Measurements from ENCODE around the gene GTF2IRD1. TPM values are rescaled to one million over a fixed set of nuclear protein-coding genes. Genes with fewer than 3 reads are reported as not detected.

The GTF2IRD1 gene
- total RNA-seq, 2 donors from 2014 or later: 0.89 to 2.2 TPM

DNA sequence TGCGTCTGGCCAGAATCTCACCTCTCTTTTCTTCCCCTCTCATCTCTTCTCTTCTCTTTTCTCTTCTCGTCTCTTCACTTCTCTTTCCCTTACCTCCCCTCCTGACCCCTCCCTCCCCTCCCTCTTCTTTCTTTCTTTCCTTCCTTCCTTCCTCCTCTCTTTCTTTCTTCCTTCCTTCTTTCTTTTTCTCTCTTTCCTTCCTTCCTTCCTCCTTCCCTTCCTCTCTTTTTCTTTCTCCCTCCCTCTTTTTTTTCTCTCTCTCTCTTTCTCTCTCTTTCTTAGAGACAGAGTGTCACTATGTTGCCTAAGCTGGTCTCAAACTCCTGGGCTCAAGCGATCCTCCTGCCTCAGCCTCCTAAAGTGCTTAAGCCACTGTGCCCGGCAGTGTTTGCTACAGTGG lies 4.6 kb upstream of the GTF2IRD1 start:
- peaks cover 10% of the 10 kb centered on the region for H3K4me1 Mint-ChIP-seq
- no peaks in the 10 kb centered on the region for H3K36me3 Mint-ChIP-seq (ENCODE audit: low read depth)
- ATAC-seq (replicated peaks): no peak
- no peaks in the 10 kb centered on the region for H3K27me3 Mint-ChIP-seq
- no peak overlapping the region for H3K27ac Mint-ChIP-seq
- no peak overlapping the region for H3K4me3 Mint-ChIP-seq
- no peaks in the 10 kb centered on the region for H3K9me3 Mint-ChIP-seq

DNA sequence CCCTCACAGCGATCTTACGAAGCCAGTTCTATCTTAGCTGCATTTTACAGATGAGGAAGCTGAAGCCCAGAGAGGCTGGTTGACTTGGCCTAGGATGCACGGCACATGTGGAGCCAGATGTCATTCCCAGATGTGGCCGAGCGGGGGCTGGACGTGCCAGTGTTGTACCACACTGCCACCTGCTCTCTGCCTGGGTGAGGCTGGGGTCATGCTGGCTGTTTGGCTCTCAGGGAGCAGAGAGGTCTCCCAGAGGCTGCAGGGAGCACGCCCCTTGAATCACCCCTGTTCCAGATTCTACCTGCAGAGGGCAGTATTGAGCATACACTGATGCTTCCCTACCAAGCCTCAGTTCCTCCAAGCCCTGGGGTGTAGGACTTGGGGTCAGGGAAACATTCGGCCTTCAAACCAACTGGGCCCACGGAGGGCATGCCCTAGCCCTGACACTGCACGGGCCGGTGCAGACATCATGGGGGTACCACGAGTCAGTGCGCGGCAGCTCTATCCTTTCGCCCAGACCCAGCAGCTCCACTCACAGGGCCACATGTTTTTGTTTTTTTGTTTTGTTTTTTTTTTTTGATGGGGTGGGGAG lies 3.8 kb upstream of the GTF2IRD1 start:
- ATAC-seq (replicated peaks): peak; percentile 10
- Mint-ChIP-seq H3K4me3 (no peak overlapping the region), H3K4me1 (peaks cover 10% of the 10 kb centered on the region), H3K36me3 (ENCODE audit: low read depth) (no peaks in the 10 kb centered on the region), H3K27me3 (no peaks in the 10 kb centered on the region), H3K27ac (no peak overlapping the region), H3K9me3 (no peaks in the 10 kb centered on the region)

DNA sequence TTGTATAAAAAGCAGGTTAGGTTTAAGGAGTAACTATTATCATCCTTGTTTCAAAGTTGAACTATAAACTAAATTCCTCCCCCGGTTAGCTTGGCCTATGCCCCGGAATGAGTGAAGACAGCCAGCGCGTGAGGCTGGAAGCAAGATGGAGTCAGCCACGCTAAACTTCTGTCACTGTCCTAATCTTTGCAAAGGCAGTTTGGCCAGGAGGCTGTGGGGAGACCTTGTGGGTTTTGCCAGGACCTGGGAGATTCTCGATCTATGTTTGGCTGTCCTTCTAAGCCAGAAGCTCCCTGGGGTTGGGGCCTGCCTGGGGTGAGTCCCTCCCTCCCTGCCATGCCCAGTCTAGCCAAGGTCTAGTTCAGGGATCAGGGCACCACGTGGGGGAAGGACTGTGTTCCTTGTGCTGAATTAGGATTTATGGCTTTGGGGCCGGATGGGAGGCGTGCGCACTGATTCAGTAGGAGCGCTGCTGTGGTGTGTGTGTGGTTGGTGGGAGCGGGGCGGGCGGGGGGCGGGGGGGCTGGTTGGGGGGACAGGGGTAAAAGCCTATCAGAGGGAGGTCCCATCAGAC lies 871 bp upstream of the GTF2IRD1 start:
- no peaks in the 10 kb centered on the region for H3K36me3 Mint-ChIP-seq (ENCODE audit: low read depth)
- peak overlapping the region; percentile 97 for H3K27ac Mint-ChIP-seq
- H3K4me1 Mint-ChIP-seq: peaks cover 10% of the 10 kb centered on the region
- H3K9me3 Mint-ChIP-seq: no peaks in the 10 kb centered on the region
- no peaks in the 10 kb centered on the region for H3K27me3 Mint-ChIP-seq
- ATAC-seq (replicated peaks): peak; percentile 10
- peak overlapping the region; percentile 88 for H3K4me3 Mint-ChIP-seq

DNA sequence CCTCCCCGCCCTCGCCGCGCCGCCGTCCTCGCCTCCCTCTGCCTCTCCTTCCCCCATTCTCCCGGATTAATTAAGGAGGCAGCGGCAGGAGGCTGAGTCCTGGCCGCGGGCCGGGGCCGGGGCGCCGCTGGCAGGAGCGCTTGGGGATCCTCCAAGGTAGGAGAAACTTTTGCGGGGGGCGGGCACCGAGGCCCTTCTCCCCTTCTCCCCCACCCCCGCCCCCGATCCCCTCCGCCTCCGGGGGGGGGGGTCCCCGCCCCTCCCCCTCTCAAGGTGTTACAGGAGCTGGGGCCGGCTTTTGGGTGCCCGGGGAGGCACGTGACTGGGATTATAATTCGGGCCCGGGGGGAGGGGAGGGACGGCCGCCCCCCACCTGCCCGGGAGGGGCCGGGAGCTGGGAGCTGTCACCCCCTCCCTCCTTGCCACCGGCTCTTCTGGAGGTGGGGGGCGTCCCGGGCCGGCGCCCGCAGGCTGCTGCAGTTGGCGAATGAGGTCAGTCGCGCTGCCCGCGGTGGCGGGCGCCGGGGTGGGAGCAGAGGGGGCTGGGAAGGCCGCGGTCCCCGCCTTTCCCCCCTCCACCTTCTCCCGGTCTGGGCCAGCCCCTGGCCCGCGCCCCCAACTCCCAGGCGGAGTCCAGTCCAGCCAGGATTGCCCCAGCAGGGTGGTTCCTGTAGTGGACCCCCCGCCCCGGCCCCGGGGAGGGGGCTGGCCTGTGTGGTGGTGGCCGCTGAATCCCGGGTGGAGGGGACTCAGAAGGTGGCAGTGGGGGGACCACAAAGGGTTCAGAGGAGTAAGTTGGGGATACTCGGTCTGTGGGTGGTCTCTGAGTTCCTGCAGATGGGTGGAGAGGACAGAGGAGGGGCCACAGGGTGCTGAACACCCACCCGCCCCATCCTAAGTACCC lies 567 bp downstream of the GTF2IRD1 start:
- Mint-ChIP-seq H3K4me3 (peak overlapping the region; percentile 23), H3K4me1 (peaks cover 10% of the 10 kb centered on the region), H3K27me3 (no peaks in the 10 kb centered on the region), H3K9me3 (no peaks in the 10 kb centered on the region), H3K36me3 (ENCODE audit: low read depth) (no peaks in the 10 kb centered on the region), H3K27ac (no peak overlapping the region)
- no peak for ATAC-seq (replicated peaks)

DNA sequence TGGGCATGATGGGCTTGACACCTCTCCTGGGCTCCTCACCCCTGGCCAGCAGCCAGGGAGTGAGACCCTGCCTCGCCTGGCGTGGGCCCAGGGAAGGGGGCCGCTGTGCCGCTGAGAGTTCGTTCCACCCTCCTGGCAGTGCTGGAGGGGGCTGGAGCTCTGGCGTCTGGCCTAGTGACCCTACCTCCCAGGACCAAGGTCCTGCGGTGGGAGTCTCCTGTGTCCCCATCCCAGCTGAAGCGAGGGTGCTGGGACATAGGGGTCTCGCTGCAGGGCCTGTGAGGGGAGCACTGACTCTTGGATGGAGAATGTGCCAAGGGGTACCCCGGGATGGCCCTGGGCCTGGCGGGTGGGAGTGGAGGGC lies 1.2 kb downstream of the GTF2IRD1 start:
- H3K9me3 Mint-ChIP-seq: no peaks in the 10 kb centered on the region
- peak overlapping the region; percentile 23 for H3K4me3 Mint-ChIP-seq
- no peaks in the 10 kb centered on the region for H3K27me3 Mint-ChIP-seq
- no peak for ATAC-seq (replicated peaks)
- H3K27ac Mint-ChIP-seq: no peak overlapping the region
- no peaks in the 10 kb centered on the region for H3K36me3 Mint-ChIP-seq (ENCODE audit: low read depth)
- H3K4me1 Mint-ChIP-seq: peaks cover 10% of the 10 kb centered on the region

DNA sequence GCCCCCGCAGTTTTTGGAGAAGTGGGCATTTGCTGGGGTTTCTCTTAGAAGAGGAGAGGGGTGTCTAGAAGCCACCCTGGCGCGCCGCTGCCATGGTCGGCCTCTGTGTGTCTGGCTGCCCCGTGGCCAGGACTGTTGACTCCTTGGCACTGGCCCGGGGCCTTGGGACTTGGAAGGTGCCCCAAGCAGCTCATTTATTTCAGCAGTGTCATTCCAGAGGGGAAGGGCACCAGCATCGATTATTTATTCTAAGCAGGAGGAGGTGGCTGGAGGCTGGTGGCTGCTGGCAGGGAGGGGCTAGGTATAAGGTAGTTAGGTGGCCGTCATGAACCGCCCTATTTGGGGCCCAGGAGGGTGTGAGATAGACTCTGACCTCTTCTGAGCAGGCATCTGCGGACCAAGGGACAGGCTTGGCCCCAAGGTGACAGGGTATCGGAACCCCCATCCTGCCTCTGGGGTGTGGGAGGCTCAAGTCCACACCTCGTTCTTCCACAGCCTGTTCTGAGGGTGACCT lies 1.6 kb downstream of the GTF2IRD1 start:
- H3K4me3 Mint-ChIP-seq: peak overlapping the region; percentile 23

DNA sequence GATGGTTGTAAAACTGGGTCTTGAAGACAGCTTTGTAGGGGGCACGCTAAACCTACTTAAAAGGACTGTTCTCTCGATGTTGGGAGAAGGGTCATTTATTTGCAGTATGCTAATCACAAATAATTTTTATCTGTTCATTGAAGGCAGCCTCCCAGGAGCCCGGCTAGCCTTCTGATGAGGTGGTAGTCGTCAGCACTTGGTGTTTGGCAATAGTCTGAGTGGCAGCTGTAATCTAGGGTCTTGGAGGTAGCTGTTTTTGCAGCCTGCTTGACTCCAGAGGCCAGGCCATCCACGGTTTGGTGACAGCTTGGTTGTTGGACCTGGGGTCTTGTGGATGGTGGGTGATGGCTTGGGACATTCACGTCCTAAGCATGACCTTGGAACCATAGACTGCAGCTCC lies 2.2 kb downstream of the GTF2IRD1 start:
- ATAC-seq (replicated peaks): no peak
- Mint-ChIP-seq H3K9me3 (no peaks in the 10 kb centered on the region), H3K36me3 (ENCODE audit: low read depth) (no peaks in the 10 kb centered on the region), H3K4me3 (no peak overlapping the region), H3K27me3 (no peaks in the 10 kb centered on the region), H3K4me1 (peaks cover 10% of the 10 kb centered on the region), H3K27ac (no peak overlapping the region)

More for the DNA sequence above, 1.6 kb downstream of the GTF2IRD1 start:
- H3K27me3 Mint-ChIP-seq: no peaks in the 10 kb centered on the region
- ATAC-seq (replicated peaks): no peak
- H3K36me3 Mint-ChIP-seq (ENCODE audit: low read depth): no peaks in the 10 kb centered on the region
- peaks cover 10% of the 10 kb centered on the region for H3K4me1 Mint-ChIP-seq
- no peaks in the 10 kb centered on the region for H3K9me3 Mint-ChIP-seq
- H3K27ac Mint-ChIP-seq: no peak overlapping the region

DNA sequence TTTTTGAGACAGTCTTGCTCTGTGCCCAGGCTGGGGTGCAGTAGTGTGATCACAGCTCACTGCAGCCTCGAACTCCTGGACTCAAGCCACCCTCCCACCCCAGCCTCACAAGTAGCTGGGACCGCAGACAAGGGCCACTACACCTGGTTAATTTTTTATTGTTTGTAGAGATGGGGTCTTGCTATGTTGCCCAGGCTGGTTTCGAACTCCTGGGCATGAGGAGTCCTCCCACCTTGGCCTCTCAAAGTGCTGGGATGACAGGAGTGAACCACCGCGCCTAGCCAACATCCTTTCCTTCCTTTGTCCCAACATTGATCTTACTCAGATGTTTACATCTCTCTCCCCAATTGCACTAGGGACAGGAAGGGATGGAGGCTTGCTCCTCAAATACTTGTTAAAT lies 3.3 kb downstream of the GTF2IRD1 start:
- H3K27ac Mint-ChIP-seq: peak overlapping the region; percentile 5
- H3K27me3 Mint-ChIP-seq: no peaks in the 10 kb centered on the region
- peaks cover 10% of the 10 kb centered on the region for H3K4me1 Mint-ChIP-seq
- no peak for ATAC-seq (replicated peaks)
- H3K4me3 Mint-ChIP-seq: no peak overlapping the region
- no peaks in the 10 kb centered on the region for H3K36me3 Mint-ChIP-seq (ENCODE audit: low read depth)
- no peaks in the 10 kb centered on the region for H3K9me3 Mint-ChIP-seq

DNA sequence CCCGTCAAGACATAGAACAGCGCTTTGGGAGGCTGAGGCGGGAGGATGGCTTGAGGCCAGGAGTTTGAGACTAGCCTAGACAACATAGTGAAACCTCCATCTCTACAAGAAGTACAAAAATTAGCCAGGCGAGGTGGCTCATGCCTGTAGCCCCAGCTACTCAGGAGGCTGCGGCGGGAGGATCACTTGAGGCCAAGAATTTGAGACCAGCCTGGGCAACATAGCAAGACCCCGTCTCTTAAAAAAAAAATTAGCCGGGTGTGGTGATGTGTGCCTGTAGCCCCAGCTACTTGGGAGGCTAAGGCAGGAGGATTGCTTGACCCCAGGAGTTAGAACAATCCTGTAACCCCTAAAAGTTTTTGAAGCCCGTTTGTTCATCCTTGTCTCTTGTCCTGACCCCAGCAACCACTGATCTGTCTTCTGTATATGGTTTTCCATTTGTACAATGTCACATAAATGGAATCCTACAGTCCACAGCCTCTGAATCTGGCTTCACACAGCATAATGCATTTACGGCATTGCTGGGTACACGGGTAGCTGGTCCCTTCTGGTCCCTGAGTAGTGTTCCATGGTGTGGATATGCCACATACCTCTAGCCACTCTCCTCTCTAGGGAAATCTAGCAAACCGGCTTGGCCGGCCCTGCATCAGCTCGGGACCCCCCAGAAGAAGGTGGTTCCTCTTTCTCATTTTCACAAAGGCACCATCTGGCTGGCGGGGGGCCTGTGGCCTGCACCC lies 8.4 kb downstream of the GTF2IRD1 start:
- Mint-ChIP-seq H3K27ac (no peak overlapping the region), H3K4me3 (no peak overlapping the region), H3K9me3 (no peaks in the 10 kb centered on the region), H3K27me3 (no peaks in the 10 kb centered on the region), H3K36me3 (ENCODE audit: low read depth) (no peaks in the 10 kb centered on the region), H3K4me1 (peaks cover 5% of the 10 kb centered on the region)
- no peak for ATAC-seq (replicated peaks)

DNA sequence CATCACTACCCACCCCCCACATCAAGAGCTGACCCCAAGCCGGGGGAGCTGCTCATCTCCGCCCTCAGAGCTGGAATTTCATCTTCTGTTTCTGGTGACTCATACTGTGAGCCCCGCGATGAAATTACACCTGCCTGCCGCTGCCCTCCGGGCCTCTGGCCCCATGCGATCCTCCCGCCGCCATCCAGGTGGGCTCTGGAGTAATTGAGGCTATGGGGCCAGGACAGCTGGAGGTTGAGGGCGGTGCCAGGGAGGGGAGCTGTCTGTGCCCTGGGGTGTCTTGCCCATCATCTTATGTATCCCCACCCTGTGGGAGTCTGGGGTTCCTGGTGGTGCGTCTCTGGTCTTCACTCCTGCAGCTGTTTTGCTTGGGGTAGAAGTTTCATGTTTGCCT lies 9.0 kb downstream of the GTF2IRD1 start:
- no peak for ATAC-seq (replicated peaks)
- H3K36me3 Mint-ChIP-seq (ENCODE audit: low read depth): no peaks in the 10 kb centered on the region
- no peaks in the 10 kb centered on the region for H3K9me3 Mint-ChIP-seq
- no peak overlapping the region for H3K4me3 Mint-ChIP-seq
- peaks cover 5% of the 10 kb centered on the region for H3K4me1 Mint-ChIP-seq
- H3K27me3 Mint-ChIP-seq: no peaks in the 10 kb centered on the region
- H3K27ac Mint-ChIP-seq: no peak overlapping the region

DNA sequence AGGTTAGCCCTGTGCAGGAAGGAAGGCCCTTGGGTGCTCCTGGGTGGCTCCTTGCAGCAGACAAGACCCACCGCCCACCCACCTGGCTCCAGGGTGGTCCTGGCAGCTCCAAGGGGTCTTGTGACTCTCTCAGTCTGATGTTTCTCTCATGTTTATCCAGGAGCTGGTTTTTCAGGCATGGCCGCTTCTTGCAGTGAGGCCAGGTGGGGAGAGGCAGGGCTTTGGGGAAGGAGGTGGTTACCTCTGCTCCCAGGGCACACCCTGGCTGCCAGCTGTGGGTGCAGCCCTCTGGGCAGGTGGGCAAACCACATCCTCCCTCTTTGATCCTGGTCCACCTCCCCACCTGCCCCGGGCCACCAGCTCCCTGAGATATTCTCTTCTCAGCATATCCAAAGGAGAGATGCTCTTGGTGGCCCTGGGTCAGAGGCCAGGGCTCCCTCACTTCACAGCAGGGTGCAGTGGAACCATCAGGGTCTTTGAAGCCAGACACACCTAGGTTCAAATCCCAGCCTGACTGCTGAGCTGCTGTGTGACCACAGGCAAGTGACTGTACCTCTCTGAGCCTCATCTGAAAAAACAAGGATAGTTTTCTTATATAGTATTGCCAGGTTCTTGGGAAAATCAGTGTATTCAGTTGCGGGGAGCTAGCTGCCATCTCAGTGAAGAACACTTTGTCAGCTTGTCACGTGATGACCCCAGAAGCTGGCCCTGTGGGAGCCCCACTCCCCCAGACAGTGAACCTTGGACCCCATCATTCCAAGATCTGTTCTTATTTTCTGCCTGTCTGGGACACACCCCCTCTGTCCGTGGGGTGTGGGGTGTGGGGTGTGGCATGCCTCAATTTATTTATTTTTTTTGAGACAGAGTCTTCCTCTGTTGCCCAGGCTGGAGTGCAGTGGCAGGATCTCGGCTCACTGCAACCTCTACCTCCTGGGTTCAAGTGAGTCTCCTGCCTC lies 11.5 kb downstream of the GTF2IRD1 start:
- H3K4me3 Mint-ChIP-seq: no peak overlapping the region
- no peak for ATAC-seq (replicated peaks)
- no peaks in the 10 kb centered on the region for H3K27me3 Mint-ChIP-seq
- no peaks in the 10 kb centered on the region for H3K36me3 Mint-ChIP-seq (ENCODE audit: low read depth)
- peak overlapping the region; percentile 85 for H3K27ac Mint-ChIP-seq
- no peaks in the 10 kb centered on the region for H3K9me3 Mint-ChIP-seq
- H3K4me1 Mint-ChIP-seq: peaks cover 5% of the 10 kb centered on the region

DNA sequence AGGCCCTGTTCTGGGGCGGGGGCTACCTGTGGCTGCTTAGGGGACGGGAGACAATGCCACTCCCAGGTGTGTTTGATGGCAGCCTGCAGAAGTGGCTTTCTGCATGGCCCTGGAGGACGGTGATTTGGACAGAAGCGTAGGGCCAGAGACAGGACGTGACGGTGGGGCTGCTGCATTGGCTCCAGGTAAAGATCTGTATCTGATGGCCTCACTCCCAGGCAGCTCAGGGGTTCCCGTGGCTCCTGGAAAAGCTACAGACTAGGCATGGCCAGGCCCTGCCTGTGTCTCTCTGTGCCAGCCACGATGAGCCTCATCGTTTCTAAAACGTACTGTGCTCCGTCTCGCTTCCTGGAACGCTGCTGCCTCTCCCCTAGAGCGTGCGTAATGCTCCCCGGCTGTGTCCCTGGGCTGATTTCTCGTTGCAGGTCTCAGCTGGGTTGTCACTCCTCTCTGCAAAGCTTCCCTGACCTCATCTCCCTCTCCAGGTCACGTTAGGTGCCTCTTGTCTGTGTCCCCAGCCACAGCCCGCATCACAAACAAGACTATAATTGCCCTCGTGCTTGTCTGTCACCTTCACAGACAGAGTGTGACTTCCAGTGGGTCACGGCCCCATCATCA lies 12.6 kb downstream of the GTF2IRD1 start:
- Mint-ChIP-seq H3K4me1 (peaks cover 5% of the 10 kb centered on the region), H3K27me3 (no peaks in the 10 kb centered on the region), H3K9me3 (no peaks in the 10 kb centered on the region), H3K27ac (no peak overlapping the region), H3K4me3 (no peak overlapping the region), H3K36me3 (ENCODE audit: low read depth) (no peaks in the 10 kb centered on the region)
- no peak for ATAC-seq (replicated peaks)

DNA sequence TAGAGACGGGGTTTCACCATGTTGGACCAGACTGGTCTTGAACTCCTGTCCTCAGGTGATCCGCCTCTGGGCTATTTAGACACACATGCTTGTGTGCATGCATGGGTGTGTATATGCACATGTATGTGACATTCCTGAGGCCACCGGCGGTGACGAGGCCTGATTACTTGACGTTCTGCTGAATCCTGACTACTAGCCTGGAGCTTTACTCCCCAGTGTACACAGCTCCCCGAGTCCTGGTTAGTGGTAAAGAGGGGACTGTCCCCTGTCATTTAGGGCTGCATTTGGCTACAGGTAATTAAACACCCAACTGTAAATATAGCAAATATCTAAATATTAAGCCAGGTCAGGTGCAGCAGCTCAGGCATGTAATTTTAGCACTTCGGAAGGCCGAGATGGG lies 14.2 kb downstream of the GTF2IRD1 start:
- Mint-ChIP-seq H3K27me3 (no peaks in the 10 kb centered on the region), H3K27ac (no peak overlapping the region), H3K36me3 (ENCODE audit: low read depth) (no peaks in the 10 kb centered on the region), H3K4me1 (peaks cover 5% of the 10 kb centered on the region), H3K4me3 (no peak overlapping the region), H3K9me3 (no peaks in the 10 kb centered on the region)
- ATAC-seq (replicated peaks): no peak
